Astrocyte of the spinal cord (primary cell): ENCODE results near the gene PPP3CA.

Experiments
- DNase-seq: peaks from one replicate; pipeline ENCODE4 v3.0.0; 2011; ENCODE audit warnings: low read depth, low spot score
- H3K4me3 ChIP-seq: 2 replicates; pipeline ENCODE4 v1.5.1; 2011; ENCODE audit warnings: low read depth, mild to moderate bottlenecking, low read length, moderate library complexity
- in situ Hi-C: cut with HindIII; loops from 2 replicates; pipeline ENCODE4 v1.10.0; 2017; ENCODE audit warnings: low sequenced_read_pairs
- TF ChIP-seq, protein P1 (sequence below): IDR thresholded peaks from 2 replicates; pipeline ENCODE4 v1.5.1; 2012; ENCODE audit warnings: low read depth, mild to moderate bottlenecking, low read length, inconsistent platforms

The PPP3CA gene

GRCh38 chr4:101332424-101332823 lies 14.9 kb downstream of the PPP3CA start:
- no peak for DNase-seq
- TF ChIP-seq, protein P1, sequence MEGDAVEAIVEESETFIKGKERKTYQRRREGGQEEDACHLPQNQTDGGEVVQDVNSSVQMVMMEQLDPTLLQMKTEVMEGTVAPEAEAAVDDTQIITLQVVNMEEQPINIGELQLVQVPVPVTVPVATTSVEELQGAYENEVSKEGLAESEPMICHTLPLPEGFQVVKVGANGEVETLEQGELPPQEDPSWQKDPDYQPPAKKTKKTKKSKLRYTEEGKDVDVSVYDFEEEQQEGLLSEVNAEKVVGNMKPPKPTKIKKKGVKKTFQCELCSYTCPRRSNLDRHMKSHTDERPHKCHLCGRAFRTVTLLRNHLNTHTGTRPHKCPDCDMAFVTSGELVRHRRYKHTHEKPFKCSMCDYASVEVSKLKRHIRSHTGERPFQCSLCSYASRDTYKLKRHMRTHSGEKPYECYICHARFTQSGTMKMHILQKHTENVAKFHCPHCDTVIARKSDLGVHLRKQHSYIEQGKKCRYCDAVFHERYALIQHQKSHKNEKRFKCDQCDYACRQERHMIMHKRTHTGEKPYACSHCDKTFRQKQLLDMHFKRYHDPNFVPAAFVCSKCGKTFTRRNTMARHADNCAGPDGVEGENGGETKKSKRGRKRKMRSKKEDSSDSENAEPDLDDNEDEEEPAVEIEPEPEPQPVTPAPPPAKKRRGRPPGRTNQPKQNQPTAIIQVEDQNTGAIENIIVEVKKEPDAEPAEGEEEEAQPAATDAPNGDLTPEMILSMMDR, result no peak
- no peak overlapping the region for H3K4me3 ChIP-seq
- in situ Hi-C loops, result no loop called here

DNA sequence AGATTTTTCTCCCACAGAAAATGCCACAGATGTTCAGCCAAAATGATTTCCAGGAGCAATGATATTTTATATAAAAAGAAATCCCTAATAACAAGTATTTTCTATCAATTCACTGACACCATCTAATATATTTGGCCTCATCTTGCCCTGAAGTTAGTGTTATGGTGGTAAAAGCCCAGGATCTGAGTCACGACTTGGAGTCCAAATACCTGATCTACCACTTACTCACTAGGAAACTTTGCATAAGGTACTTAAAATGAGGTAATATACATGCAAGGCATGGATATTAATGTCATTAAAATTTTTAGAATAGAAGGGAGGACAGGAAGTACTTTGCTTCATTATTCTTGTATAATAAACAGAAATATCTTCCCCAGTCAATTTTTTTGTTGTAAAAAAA lies 16.3 kb downstream of the PPP3CA start:
- TF ChIP-seq, protein P1, result no peak
- in situ Hi-C loops, result no loop called here
- no peak overlapping the region for H3K4me3 ChIP-seq
- DNase-seq, result no peak

GRCh38 chr4:101329592-101329991 lies 17.7 kb downstream of the PPP3CA start:
- in situ Hi-C loops, result no loop called here
- DNase-seq, result no peak
- H3K4me3 ChIP-seq, result no peak overlapping the region
- TF ChIP-seq, protein P1, result no peak

DNA sequence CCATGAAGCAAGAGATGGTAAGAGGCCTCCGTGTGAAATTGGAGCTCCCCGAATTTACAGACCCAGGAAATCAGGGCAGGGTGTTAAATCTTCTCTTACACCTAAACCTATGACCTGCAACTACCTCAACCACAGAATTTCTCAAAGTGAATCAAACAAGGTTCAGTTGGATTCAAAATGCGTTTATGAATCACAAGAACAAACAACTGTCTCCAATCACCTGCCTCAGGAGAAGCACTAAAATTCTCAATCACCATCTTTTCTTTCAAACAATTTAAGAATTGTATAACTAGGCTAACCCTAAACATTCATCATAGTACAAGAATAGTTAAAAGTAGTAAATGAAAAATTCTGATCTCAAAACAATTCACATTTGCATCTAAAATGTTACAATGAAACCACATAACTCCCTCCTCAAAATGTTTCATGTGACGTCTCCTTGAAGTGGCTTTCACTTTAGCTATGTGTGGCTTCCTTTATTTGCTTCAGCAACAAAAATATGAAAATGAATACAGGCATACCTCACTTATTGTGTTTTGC lies 19.2 kb downstream of the PPP3CA start:
- in situ Hi-C loops, result no loop called here
- no peak overlapping the region for H3K4me3 ChIP-seq
- no peak for DNase-seq
- TF ChIP-seq, protein P1, result no peak

GRCh38 chr4:101326576-101326975 lies 20.8 kb downstream of the PPP3CA start:
- H3K4me3 ChIP-seq, result no peak overlapping the region
- TF ChIP-seq, protein P1, result no peak
- no peak for DNase-seq
- in situ Hi-C loops, result no loop called here

DNA sequence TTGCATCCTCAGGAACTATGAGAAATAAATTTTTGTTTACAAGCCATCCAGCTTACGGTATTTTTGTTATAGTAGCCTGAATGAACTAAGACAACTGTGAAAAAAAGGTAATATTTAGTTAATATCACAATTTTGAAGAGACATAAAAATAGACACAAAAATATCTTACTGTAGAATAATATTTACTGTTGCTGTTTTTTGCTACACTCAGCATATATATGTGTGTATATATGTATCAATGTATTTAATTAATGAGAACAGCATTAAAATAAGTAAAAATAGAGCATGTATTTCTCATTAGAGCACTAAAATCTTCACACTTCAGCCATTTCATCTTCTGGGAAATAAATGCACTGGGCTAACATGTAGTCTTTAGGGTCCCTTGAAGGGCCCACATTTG lies 24.6 kb downstream of the PPP3CA start:
- TF ChIP-seq, protein P1, result no peak
- no peak for DNase-seq
- in situ Hi-C loops, result no loop called here
- H3K4me3 ChIP-seq, result no peak overlapping the region

- in situ Hi-C loops, result no loop called here
- TF ChIP-seq, protein P1, result no peak
- no peak for DNase-seq
- H3K4me3 ChIP-seq, result no peak overlapping the region
Observed at GRCh38 chr4:101321481-101322042, 25.8 kb downstream of the PPP3CA start.
